ENCODE results near the gene BTBD9.

- TF ChIP-seq EZH2phosphoT487 (IDR thresholded peaks at IDR 0.05; ENCODE audit: insufficient read depth, low read depth): no peak
- no peak for TF ChIP-seq EZH2 (IDR thresholded peaks at IDR 0.05; ENCODE audit: insufficient read depth, poor library complexity, severe bottlenecking)
Measured at GRCh38 chr6:38393986-38394385, 245.7 kb downstream of the BTBD9 start.

Data from GM23248 (cell line).